ENCODE results near the gene PDIA4. TPM values are rescaled to one million over a fixed set of nuclear protein-coding genes. Genes with fewer than 3 reads are reported as not detected.
"Not testable (repeated sequence)": the region's sequence is repeated elsewhere in the genome, so short reads cannot be mapped to it uniquely, and the experiment has no call there.

PDIA4 gene
- total RNA-seq, 4 donors from 2014 or later: 40.4 to 124 (median 45.2) TPM

- DNase-seq (ENCODE audit: low spot score in 2 of 2): no peak
- H3K36me3 ChIP-seq: no peaks in the 10 kb centered on the region
Measured at GRCh38 chr7:149048805-149049204, 20.5 kb upstream of the PDIA4 start.

GRCh38 chr7:149046416-149046815 lies 18.1 kb upstream of the PDIA4 start:
- Histone ChIP-seq H3K36me3 (no peaks in the 10 kb centered on the region), H3K27me3 (no peaks in the 10 kb centered on the region), H3K4me3 (no peak overlapping the region), H3K27ac (no peak overlapping the region), H3K9me3 (no peaks in the 10 kb centered on the region), H3K4me1 (no peaks in the 10 kb centered on the region)
- TF ChIP-seq POLR2A (IDR thresholded peaks at IDR 0.05) (no peak), CTCF (IDR thresholded peaks at IDR 0.05) (no peak), EP300 (IDR thresholded peaks at IDR 0.05) (no peak)
- WGBS, 2 donors: 97 to 98% methylated on average over 2 of the region's 2 CpGs
- no peak for DNase-seq (ENCODE audit: low spot score in 2 of 2)

More at GRCh38 chr7:149048805-149049204, 20.5 kb upstream of the PDIA4 start:
- Histone ChIP-seq H3K27ac (no peak overlapping the region), H3K4me3 (no peak overlapping the region), H3K27me3 (no peaks in the 10 kb centered on the region), H3K4me1 (no peaks in the 10 kb centered on the region), H3K9me3 (no peaks in the 10 kb centered on the region)
- TF ChIP-seq EP300 (IDR thresholded peaks at IDR 0.05): no peak
- no peak for TF ChIP-seq POLR2A (IDR thresholded peaks at IDR 0.05)
- no peak for TF ChIP-seq CTCF (IDR thresholded peaks at IDR 0.05)
- 90 to 92% methylated on average over 3 of the region's 3 CpGs for WGBS, 2 donors

- H3K36me3 ChIP-seq: no peaks in the 10 kb centered on the region
- WGBS, 2 donors: 88 to 89% methylated on average over 8 of the region's 8 CpGs
- H3K4me1 ChIP-seq: no peaks in the 10 kb centered on the region
- H3K27ac ChIP-seq: no peak overlapping the region
- TF ChIP-seq POLR2A (IDR thresholded peaks at IDR 0.05) (no peak), CTCF (IDR thresholded peaks at IDR 0.05) (no peak), EP300 (IDR thresholded peaks at IDR 0.05) (no peak)
- no peak for DNase-seq (ENCODE audit: low spot score in 2 of 2)
- no peaks in the 10 kb centered on the region for H3K27me3 ChIP-seq
- no peak overlapping the region for H3K4me3 ChIP-seq
- H3K9me3 ChIP-seq: no peaks in the 10 kb centered on the region
Measured at GRCh38 chr7:149043936-149044335, 15.6 kb upstream of the PDIA4 start.

GRCh38 chr7:149041350-149041749 lies 13.0 kb upstream of the PDIA4 start:
- 71 to 79% methylated on average over 5 of the region's 5 CpGs for WGBS, 2 donors
- no peak overlapping the region for H3K27ac ChIP-seq
- no peak for TF ChIP-seq EP300 (IDR thresholded peaks at IDR 0.05)
- no peak for TF ChIP-seq CTCF (IDR thresholded peaks at IDR 0.05)
- no peak for TF ChIP-seq POLR2A (IDR thresholded peaks at IDR 0.05)
- H3K4me3 ChIP-seq: no peak overlapping the region
- no peaks in the 10 kb centered on the region for H3K4me1 ChIP-seq
- no peaks in the 10 kb centered on the region for H3K27me3 ChIP-seq
- H3K9me3 ChIP-seq: peaks cover 0 to 6% (median 0%) of the 10 kb centered on the region in 4 donors
- no peak for DNase-seq (ENCODE audit: low spot score in 2 of 2)
- H3K36me3 ChIP-seq: no peaks in the 10 kb centered on the region

GRCh38 chr7:149038641-149039040 lies 10.3 kb upstream of the PDIA4 start:
- H3K27me3 ChIP-seq; H3K4me1 ChIP-seq; H3K36me3 ChIP-seq; H3K4me3 ChIP-seq; H3K27ac ChIP-seq; H3K9me3 ChIP-seq; DNase-seq (ENCODE audit: low spot score in 2 of 2): not testable (repeated sequence)
- WGBS, 2 donors: 93 to 96% methylated on average over 15 to 32 of the region's 32 CpGs

- H3K27me3 ChIP-seq: no peaks in the 10 kb centered on the region
- no peaks in the 10 kb centered on the region for H3K36me3 ChIP-seq
- DNase-seq (ENCODE audit: low spot score in 2 of 2): no peak
- TF ChIP-seq CTCF (IDR thresholded peaks at IDR 0.05) (no peak), POLR2A (IDR thresholded peaks at IDR 0.05) (no peak), EP300 (IDR thresholded peaks at IDR 0.05) (no peak)
- H3K4me1 ChIP-seq: no peaks in the 10 kb centered on the region
- peaks cover 0 to 6% (median 0%) of the 10 kb centered on the region in 4 donors for H3K9me3 ChIP-seq
- 96 to 100% methylated on average over 1 of the region's 1 CpG for WGBS, 2 donors
- no peak overlapping the region for H3K4me3 ChIP-seq
- H3K27ac ChIP-seq: no peak overlapping the region
Measured at GRCh38 chr7:149036676-149037075, 8.4 kb upstream of the PDIA4 start.
